ENCODE results near the gene IQSEC1.

The IQSEC1 gene

DNA sequence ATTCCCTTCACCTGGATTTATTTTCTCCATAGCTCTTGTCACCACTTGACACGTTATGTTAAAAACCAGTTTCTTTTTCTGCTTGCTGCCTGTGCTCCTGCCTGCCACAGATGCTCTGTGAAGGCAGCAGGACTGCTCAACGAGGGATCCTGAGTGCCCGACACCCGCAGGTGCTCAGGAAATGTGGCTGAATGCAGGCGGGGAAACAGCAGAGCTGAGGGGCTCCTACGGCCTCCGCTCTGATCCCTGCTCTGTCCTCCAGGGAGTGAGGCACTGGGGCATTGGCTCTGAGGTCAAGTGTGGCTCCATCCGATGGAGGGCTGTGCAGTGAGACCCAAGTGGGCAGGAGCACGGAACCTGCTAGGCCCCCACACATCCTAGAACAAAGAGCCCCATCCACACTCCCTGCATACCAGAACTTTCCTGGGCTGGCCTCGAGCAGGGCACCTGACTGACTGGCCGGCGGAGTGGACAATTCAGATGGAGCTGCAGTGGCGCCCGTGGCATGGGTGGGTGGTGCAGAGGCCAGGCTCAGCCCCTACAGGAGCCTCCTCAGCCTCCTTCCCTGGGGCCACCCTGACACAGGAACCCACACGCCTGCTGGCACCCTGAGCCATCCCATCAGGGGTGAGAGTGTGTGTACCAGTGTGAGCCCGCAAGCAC is 27.9 kb downstream of the IQSEC1 start:
- Mint-ChIP-seq H3K36me3 (ENCODE audit: low read depth) (no peaks in the 10 kb centered on the region), H3K27ac (peak overlapping the region; percentile 14), H3K4me3 (no peak overlapping the region), H3K9me3 (no peaks in the 10 kb centered on the region), H3K4me1 (peaks cover 27% of the 10 kb centered on the region), H3K27me3 (no peaks in the 10 kb centered on the region)
- ATAC-seq, result peak; percentile 11
- no peak for DNase-seq

DNA sequence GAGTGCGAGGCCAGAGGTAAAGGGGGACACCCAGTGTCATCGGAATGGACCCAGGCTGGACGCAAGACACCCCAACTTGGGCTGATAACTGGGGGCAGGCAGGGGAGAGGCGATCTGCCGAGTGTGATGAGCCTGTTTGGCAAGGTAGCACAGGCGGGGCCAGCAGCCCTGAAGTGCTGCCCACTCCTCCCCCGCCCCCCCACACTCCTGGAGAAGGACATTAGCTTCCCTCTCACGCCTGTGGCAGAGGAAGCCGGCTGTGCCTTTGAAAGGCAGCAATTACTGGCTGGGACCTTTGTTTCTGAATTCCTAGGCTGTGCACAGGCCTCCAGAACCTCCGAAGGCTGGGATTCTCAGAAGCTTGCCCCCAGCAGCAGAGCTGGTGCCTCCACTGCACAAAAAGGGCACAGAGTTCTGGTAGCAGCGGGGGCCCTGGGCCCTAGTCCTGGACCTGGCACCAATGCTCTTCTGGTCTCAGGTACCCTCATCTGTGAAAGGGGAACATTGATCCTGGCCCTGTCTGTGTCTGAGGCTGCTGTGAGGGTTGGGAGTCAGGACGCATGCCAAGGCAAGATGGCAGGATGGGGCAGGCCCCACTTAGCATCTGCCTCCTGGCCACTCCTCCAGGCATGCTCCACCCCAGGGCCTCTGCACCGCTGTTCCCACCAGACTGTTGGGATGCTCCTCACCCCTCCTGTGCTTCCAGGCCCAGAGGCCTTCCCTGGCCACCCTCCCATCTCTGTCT is 28.6 kb downstream of the IQSEC1 start:
- ATAC-seq (no peak), DNase-seq (no peak)
- H3K36me3 Mint-ChIP-seq (ENCODE audit: low read depth), result no peaks in the 10 kb centered on the region
- no peaks in the 10 kb centered on the region for H3K9me3 Mint-ChIP-seq
- no peak overlapping the region for H3K27ac Mint-ChIP-seq
- no peak overlapping the region for H3K4me3 Mint-ChIP-seq
- H3K27me3 Mint-ChIP-seq, result no peaks in the 10 kb centered on the region
- peaks cover 34% of the 10 kb centered on the region for H3K4me1 Mint-ChIP-seq

DNA sequence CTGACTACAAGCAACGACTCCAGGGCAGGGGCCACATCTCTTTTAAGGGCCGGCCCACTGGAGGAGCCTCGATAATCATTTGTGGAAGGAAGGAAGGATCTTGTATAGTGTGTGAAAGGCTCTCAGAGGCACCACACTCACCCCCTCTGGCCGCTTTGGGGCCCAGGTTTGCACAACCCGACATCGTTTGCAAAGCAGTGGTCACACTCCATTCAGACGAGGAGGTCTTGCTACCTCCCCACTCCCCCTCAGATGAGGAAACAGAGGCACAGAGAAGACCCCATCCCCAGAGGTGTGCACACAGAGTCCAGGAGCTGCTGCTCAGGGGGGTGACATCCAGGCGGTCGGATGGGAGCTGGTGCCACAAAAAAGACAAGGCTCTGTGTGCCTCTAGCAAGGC is 29.6 kb downstream of the IQSEC1 start:
- DNase-seq (no peak), ATAC-seq (no peak)
- peaks cover 35% of the 10 kb centered on the region for H3K4me1 Mint-ChIP-seq
- H3K27me3 Mint-ChIP-seq, result no peaks in the 10 kb centered on the region
- no peak overlapping the region for H3K27ac Mint-ChIP-seq
- H3K36me3 Mint-ChIP-seq (ENCODE audit: low read depth), result no peaks in the 10 kb centered on the region
- H3K4me3 Mint-ChIP-seq, result no peak overlapping the region
- H3K9me3 Mint-ChIP-seq, result no peaks in the 10 kb centered on the region

DNA sequence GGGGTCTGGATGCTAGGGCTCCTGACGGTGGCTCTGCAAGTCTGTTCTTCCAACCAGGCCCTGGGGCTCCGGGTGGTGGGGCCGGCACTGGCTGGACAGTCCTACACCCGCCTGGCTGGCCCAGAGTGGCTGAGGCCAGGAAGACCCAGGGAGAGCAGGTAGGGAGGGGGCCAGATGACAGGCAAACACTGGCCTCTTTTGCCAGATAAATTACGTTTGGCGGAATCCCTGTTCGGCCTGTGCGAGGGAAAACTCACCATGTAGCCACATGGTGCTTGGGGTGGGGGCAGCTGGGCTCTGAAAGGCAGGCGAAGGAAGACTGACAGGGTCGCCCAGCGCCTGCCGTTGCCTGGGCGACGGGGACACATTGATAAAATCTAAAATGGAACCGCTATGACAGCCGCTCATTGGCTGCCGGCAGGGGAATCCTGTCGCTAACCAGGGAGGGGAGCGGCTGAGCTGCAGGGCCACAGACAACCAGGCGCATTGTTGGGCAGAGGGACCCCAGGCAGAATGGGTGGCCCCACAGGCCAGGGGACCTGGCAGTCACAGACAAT is 30.4 kb downstream of the IQSEC1 start:
- H3K4me3 Mint-ChIP-seq, result no peak overlapping the region

DNA sequence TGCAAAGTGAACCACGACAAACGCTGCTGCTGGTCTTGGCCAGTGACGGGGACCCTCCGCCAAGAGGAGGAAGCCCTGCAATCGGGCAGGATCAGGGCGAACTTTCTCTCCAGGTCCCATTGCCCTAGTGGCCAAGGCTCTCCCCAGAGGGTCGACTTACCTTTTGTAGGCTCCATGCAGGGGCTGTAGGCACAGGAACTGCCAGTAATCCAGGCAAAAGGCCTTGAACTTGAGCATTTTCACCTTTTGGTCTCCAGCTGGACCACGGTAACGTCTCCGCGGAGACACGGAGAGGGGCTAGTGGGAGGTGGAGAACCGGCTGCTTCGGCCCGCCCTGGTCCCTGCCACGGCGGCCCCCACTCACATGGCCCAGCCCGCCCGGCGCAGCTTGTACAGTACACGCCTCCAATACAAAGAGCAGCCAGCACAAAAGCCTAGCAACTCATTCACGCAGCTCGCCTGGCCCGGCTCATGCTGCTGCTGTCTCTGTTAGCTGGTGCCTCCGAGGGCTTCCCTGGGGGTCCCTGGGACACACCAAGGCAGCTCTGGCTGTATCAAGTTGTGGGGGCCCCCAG is 31.0 kb downstream of the IQSEC1 start:
- H3K27me3 Mint-ChIP-seq, result no peaks in the 10 kb centered on the region
- H3K4me3 Mint-ChIP-seq, result no peak overlapping the region
- peaks cover 32% of the 10 kb centered on the region for H3K4me1 Mint-ChIP-seq
- ATAC-seq, result no peak
- no peak overlapping the region for H3K27ac Mint-ChIP-seq
- no peak for DNase-seq
- H3K9me3 Mint-ChIP-seq, result no peaks in the 10 kb centered on the region
- no peaks in the 10 kb centered on the region for H3K36me3 Mint-ChIP-seq (ENCODE audit: low read depth)

More for the DNA sequence above, 30.4 kb downstream of the IQSEC1 start:
- H3K9me3 Mint-ChIP-seq, result no peaks in the 10 kb centered on the region
- no peaks in the 10 kb centered on the region for H3K27me3 Mint-ChIP-seq
- H3K4me1 Mint-ChIP-seq, result peaks cover 32% of the 10 kb centered on the region
- no peak overlapping the region for H3K27ac Mint-ChIP-seq
- ATAC-seq (no peak), DNase-seq (no peak)
- no peaks in the 10 kb centered on the region for H3K36me3 Mint-ChIP-seq (ENCODE audit: low read depth)

DNA sequence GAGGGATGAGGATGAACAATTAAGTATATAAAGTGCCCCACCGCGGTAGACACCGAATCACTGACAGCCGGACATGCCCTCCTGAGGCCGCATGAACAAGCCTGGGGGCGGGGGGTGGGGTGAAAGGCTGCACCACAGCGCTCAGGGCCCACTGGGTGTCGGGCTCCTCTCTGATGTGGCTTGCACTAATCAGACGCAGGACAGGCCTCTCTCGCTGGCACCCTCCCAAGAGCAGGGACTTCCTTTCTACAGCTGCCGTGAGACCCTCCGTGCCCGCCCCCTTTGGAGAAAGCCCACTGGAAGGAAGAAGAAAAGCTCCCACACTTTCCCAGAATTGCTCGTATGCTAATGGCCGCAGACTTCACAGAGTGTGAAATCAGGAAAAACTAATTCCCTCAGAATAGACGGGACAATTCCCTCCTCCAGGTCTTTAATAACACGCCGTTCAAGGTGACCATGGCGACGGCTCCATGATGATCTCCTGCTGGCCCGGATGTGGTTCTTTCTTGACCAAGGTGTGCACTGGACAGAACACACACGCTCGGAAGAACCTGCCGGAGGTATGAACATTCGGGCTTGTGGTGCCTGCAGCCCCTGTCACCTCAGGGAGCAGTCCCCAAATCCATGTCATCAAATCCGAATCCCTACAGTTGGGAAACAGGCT is 32.0 kb downstream of the IQSEC1 start:
- Mint-ChIP-seq H3K4me1 (peaks cover 24% of the 10 kb centered on the region), H3K9me3 (no peaks in the 10 kb centered on the region), H3K36me3 (ENCODE audit: low read depth) (no peaks in the 10 kb centered on the region), H3K27me3 (no peaks in the 10 kb centered on the region), H3K4me3 (no peak overlapping the region), H3K27ac (no peak overlapping the region)
- no peak for DNase-seq
- ATAC-seq, result no peak

DNA sequence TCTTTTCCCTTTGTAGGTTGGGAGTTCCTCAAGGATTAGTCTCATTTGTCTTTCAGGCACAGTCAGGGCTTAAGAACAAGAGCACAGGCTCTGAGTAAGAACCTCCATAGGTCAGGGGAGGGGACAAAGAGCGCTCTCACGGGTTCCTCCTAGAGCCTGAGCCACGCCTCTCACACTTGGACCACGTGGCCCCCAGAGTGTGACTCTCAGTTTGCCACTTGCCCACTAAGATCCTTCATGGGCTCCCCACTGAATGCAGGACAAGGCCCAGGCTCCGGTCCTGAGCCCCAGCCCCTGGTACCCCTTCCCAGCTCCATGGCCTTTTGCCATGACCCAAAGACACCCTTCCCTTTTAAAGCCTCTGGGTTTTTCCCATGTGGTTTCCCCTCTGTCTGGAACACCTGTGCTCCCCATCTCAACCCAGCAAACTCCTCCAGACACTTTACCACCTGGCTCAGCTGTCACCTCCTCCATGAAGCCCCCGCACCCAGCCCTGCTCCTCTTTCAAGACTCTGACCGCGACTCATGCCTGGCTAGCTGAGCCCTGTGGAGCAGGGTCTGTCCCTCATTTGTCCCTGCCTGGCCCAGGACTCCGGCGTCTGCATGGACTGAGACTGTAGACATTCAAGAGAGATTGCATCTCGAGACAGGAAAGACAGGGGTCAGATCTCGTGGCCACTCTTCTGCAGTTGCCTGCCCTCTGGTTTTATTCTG is 32.7 kb downstream of the IQSEC1 start:
- H3K4me1 Mint-ChIP-seq, result peaks cover 21% of the 10 kb centered on the region
- DNase-seq (peak; percentile 63), ATAC-seq (peak; percentile 99)
- no peaks in the 10 kb centered on the region for H3K27me3 Mint-ChIP-seq
- no peak overlapping the region for H3K4me3 Mint-ChIP-seq
- H3K27ac Mint-ChIP-seq, result peak overlapping the region; percentile 8
- H3K9me3 Mint-ChIP-seq, result no peaks in the 10 kb centered on the region
- H3K36me3 Mint-ChIP-seq (ENCODE audit: low read depth), result no peaks in the 10 kb centered on the region

DNA sequence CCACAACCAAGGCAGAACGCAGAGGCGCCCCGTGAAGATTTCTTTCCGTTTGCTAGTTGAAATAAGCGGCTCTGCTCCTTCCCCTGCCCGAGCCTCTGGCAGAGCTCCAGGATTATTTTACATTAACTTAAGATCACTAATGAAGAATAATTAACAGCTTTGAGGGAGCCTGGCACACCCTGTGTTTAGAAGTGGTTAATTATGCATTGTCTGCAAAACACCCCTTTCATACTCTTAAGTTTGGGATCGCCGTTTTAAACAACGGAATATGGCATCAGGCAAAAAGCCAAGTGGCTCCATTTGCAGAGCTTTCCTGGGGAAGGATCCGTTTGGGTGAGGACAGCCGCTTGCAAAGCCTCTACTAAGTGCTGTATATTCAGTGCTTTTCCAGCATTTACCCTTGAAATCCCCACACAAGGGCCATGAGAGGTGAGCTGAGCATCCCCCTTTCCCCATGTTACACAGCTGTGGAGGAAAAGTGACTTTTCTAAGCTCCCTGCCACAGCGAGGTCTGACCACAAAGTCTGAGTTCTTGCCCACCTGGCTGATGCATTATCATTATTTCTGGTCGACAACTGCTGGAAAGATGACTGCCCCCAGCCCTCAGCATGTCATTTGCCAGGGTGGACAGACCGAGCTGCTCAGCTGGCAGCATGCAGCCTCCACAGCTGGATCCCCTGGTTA is 33.9 kb downstream of the IQSEC1 start:
- Mint-ChIP-seq H3K27me3 (no peaks in the 10 kb centered on the region), H3K4me3 (no peak overlapping the region), H3K9me3 (no peaks in the 10 kb centered on the region), H3K36me3 (ENCODE audit: low read depth) (no peaks in the 10 kb centered on the region), H3K4me1 (peaks cover 18% of the 10 kb centered on the region), H3K27ac (no peak overlapping the region)
- ATAC-seq (no peak), DNase-seq (no peak)

DNA sequence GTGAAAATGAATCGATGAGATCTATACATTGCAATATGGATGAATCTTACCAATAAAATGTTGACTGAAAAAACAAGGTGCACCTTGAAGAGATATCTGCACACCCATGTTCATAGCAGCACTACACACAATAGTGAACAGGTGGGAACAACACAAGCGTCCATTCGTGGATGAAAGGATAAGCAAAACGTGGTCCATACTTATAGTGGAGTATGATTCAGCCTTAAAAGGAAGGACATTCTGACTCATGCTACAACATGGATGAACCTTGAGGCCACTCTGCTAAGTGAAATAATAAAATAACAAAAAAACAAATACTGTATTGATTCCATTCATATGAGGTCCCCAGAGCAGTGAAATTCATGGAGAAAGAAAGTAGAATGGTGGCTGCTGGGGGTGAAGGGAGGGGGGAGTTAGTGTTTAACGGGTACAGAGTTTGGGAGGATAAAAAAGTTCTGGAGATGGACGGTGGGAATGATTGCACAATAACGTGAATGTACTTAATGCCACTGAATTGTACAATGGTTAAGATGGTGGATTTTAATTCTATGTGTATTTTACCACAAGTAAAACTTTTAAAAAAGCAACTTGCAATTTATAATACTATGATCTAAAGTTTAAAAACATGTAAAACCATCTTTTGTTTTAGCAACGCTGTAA is 35.6 kb downstream of the IQSEC1 start:
- no peak for DNase-seq
- H3K4me3 Mint-ChIP-seq, result no peak overlapping the region
- no peaks in the 10 kb centered on the region for H3K27me3 Mint-ChIP-seq
- ATAC-seq, result no peak
- no peaks in the 10 kb centered on the region for H3K36me3 Mint-ChIP-seq (ENCODE audit: low read depth)
- H3K27ac Mint-ChIP-seq, result no peak overlapping the region
- H3K4me1 Mint-ChIP-seq, result peaks cover 18% of the 10 kb centered on the region
- no peaks in the 10 kb centered on the region for H3K9me3 Mint-ChIP-seq

DNA sequence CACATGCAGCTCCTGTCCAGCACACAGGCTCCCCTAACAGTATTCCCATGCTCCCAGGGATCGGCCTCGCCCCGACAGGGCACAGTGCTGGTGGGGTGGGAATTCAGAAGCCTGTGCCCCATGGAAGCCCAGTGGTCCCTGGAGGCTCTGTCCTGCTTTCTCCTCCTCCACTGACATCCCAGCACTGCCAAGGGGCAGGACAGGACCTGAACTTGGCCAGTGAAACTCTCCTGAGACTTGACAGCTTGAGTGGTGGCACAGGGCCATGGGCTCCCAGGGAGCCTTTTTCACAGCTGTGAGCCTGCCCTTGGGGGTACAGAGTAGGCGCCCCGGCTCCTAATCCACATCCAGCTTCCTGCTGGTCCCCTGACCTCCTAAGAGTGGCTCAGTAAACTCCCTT is 38.4 kb downstream of the IQSEC1 start:
- no peaks in the 10 kb centered on the region for H3K36me3 Mint-ChIP-seq (ENCODE audit: low read depth)
- no peaks in the 10 kb centered on the region for H3K9me3 Mint-ChIP-seq

DNA sequence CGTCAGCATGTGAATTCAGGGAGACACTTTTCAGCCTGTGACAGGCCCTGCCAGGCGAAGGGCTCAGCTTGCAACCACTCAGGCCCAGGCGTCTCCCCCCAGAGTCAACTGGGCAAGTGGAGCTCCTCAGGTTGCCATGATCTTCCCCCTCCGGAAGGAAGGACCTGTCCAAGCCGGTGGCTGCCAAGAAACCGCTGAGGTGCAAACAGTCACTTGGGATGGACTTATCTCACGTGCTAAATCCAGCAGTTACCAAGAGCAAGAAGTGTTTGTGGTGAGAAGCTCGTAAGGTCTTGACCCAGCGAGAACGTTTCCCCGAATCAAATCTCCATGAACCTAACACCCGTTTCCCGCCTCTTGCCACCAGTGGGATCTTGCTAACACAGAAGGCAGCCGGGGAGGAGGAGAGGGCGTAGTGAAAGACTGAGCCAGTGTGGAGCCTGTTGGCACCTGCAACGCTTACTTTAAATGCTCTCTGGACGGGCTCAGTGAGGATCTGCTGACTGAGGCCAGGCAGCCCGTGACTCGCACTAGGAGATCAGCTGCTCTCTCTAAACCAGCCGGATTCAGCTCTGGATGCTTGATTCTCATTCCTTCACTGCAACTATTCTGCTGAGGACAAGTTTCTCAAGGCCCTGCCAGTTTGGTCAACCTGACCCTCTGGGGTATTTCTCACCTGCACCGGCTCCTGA is 39.0 kb downstream of the IQSEC1 start:
- no peak overlapping the region for H3K27ac Mint-ChIP-seq
- no peak overlapping the region for H3K4me3 Mint-ChIP-seq
- ATAC-seq, result no peak
- H3K9me3 Mint-ChIP-seq, result no peaks in the 10 kb centered on the region
- no peak for DNase-seq
- H3K27me3 Mint-ChIP-seq, result no peaks in the 10 kb centered on the region
- H3K4me1 Mint-ChIP-seq, result peaks cover 10% of the 10 kb centered on the region
- no peaks in the 10 kb centered on the region for H3K36me3 Mint-ChIP-seq (ENCODE audit: low read depth)

More for the DNA sequence above, 38.4 kb downstream of the IQSEC1 start:
- Mint-ChIP-seq H3K4me3 (no peak overlapping the region), H3K4me1 (peaks cover 13% of the 10 kb centered on the region), H3K27ac (no peak overlapping the region), H3K27me3 (no peaks in the 10 kb centered on the region)
- ATAC-seq, result no peak
- no peak for DNase-seq

DNA sequence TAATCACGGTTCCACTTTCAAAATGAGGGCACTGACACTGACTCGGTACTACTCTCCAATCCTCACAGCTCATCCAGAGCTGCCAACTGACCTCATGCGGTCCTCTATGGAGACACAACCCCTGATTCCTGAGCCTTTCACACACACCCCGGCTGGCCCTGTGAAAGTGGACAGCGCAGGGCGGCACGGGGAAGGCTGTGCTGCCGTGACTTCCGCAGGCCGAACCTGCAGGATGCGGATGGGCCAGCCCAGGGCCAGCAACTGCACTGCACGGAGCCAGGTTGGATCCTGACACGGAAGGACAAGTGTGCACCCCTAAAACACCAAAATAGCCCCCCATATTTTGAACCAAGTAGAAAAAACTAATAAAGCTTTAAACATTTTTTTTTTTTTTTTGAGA is 41.0 kb downstream of the IQSEC1 start:
- no peak for DNase-seq
- Mint-ChIP-seq H3K4me3 (no peak overlapping the region), H3K4me1 (peaks cover 10% of the 10 kb centered on the region), H3K27ac (no peak overlapping the region), H3K27me3 (no peaks in the 10 kb centered on the region), H3K9me3 (no peaks in the 10 kb centered on the region), H3K36me3 (ENCODE audit: low read depth) (no peaks in the 10 kb centered on the region)
- no peak for ATAC-seq

DNA sequence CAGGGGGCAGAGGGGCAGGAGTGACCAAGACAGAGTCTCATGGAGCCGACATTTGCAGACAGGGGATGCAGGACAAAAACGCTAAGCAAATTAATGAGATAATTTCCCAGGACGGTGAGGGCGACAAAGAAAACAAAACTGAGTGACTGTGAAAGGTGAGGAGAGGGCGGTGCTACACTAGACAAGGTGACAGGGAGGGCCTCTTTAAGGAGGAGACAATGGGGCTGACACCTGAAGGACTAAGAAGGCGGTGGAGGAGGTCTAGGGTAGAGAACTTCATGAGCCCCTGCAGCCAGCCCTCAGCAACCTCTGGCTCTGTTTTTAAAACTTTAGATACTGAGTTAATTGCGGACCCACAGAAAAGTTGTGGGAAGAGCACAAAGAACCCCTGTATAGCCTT is 41.6 kb downstream of the IQSEC1 start:
- Mint-ChIP-seq H3K27ac (no peak overlapping the region), H3K4me3 (no peak overlapping the region), H3K36me3 (ENCODE audit: low read depth) (no peaks in the 10 kb centered on the region), H3K9me3 (no peaks in the 10 kb centered on the region), H3K27me3 (no peaks in the 10 kb centered on the region), H3K4me1 (peaks cover 10% of the 10 kb centered on the region)
- ATAC-seq (no peak), DNase-seq (no peak)
